GM18951 (cell line): ENCODE measurements around the gene MSI2.

ENCODE experiments used
- POLR2A ChIP-seq: IDR thresholded peaks from 4 replicates; pipeline ENCODE4 v1.6.1; 2011; ENCODE audit warnings: mild to moderate bottlenecking; ENCODE audit not compliant: insufficient read length, insufficient read depth; ENCODE audit errors: extremely low read depth
- in situ Hi-C: fragments of 300-500 bp; cut with MboI; formaldehyde crosslinking; loops from one replicate; pipeline ENCODE4 v1.12.0; 2022; ENCODE audit warnings: low sequenced_read_pairs, mixed read lengths, inconsistent platforms; ENCODE audit not compliant: unreplicated experiment

MSI2 gene

DNA sequence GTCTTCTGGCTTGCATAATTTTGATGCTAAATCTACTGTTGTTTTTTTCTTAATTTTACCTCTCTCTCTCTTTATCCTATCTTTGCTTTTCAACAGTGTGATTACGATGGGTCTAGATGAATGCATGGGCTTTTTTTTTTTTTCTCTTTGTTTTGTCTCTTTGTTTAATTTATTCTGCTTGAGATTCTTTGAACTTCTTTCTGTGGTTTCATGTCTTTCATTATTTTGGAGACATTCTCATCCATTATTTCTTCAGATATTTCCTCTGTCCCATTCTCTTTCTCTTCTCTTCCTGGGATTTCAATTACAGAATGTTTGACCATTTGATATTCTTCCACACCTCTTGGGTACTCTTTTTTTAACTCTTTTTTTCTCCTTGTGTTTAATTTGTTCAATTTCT, 436.4 kb downstream of the MSI2 start:
- TF ChIP-seq POLR2A = no peak
- in situ Hi-C loops = no loop called here

DNA sequence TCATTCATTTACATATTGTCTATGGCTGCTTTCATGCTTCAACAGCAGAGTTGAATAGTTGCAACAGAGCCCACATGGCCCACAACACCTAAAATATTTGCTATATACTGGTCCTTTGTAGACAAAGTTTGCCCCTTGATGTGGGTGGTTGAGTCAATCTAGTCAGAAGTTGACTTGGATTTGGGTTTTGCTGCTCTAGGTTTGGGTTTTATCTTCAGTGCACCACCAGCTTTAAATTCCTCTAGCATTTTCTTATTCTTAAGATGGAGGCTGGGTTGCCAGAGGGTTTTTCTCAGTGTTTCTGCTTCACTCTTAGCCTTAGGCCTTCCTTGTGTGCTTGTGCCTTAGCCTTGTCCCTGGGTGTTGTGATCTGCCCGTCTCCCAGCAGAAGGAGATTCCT, 437.7 kb downstream of the MSI2 start:
- TF ChIP-seq POLR2A = no peak
- in situ Hi-C loops = no loop called here

GRCh38 chr17:57696050-57696449, 439.7 kb downstream of the MSI2 start:
- TF ChIP-seq POLR2A = no peak
- in situ Hi-C loops = no loop called here

GRCh38 chr17:57697197-57697596, 440.9 kb downstream of the MSI2 start:
- in situ Hi-C loops = no loop called here
- no peak for TF ChIP-seq POLR2A

- in situ Hi-C loops = no loop called here
- no peak for TF ChIP-seq POLR2A
These were observed 441.8 kb downstream of the MSI2 start for GRCh38 chr17:57697891-57698711.

DNA sequence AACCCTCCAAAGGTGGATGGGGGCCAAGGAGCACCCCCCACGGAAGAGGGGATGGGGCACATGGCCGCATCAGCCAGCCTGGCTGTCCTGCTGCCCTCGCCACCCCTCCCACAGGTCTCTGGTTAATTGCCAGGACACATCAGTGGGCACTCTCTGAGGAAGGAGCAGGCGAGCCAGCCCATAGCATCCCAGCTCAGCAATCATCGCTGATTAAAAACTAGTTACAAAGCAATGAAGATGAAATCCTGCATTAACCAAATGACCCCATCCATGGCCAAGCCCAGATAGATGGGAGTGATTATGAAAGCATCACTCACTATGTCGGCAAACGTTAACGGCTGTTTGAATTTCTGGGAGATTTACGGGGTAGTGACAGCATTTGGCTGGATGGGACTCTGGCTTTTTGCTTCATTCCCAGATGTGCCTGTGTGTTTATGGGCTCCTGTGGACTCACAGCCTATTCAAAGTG, 443.5 kb downstream of the MSI2 start:
- no peak for TF ChIP-seq POLR2A
- in situ Hi-C loops = no loop called here

DNA sequence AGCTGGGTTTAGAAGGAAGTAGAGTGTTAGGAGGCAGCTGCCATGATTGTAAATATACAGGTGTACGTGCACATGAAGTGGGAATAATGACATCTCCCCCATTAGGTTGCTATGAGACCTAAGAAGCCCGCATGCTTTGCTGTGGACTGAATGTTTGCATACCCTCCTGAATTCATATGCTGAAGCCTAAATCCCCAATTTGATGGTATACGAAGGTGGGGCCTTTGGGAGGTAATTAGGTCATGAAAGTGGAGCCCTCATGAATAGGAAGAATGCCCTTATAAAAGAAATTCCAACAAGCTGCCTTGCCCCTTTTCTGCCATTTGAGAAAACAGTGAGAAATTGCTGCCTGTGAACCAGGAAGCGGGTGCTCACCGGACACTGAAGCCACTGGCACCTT, 444.8 kb downstream of the MSI2 start:
- no peak for TF ChIP-seq POLR2A
- in situ Hi-C loops = no loop called here

DNA sequence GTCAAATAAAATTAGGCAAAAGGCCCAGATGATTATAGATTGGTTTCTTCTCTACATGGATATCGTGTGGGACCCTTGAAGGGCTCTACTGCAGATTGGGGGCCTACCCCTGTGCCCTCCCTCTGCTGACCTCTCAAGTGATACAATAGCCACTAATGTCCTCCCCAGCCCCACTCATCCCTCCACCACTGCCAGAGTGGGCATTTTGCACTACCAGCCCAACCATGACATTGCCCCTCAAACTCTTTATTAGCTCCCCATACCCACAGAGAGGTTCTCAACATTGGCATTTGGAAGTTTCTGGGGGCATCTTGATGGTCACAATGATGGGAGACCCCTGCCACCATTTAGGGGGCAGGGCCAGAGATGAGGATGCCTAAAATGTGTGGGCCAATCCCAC, 446.9 kb downstream of the MSI2 start:
- in situ Hi-C loops = no loop called here
- no peak for TF ChIP-seq POLR2A

DNA sequence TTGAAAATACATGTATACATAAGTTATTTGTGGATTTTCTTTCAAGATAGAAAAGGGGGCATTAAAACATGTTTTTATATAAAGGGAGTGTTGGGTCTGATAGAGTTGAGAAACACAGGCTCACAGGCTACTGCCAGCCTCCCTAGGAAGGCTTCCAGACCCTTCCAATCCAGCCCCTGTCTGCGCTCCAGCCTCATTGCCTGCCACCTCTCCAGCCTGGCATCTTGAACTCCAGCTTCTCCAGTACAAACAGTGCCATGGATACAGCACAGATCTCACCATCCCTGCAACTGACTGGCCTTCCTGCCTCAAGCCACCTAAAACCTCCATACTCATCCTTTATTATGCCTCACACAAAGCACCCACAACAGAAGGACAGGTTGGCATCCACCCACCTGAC, 448.1 kb downstream of the MSI2 start:
- in situ Hi-C loops = no loop called here

DNA sequence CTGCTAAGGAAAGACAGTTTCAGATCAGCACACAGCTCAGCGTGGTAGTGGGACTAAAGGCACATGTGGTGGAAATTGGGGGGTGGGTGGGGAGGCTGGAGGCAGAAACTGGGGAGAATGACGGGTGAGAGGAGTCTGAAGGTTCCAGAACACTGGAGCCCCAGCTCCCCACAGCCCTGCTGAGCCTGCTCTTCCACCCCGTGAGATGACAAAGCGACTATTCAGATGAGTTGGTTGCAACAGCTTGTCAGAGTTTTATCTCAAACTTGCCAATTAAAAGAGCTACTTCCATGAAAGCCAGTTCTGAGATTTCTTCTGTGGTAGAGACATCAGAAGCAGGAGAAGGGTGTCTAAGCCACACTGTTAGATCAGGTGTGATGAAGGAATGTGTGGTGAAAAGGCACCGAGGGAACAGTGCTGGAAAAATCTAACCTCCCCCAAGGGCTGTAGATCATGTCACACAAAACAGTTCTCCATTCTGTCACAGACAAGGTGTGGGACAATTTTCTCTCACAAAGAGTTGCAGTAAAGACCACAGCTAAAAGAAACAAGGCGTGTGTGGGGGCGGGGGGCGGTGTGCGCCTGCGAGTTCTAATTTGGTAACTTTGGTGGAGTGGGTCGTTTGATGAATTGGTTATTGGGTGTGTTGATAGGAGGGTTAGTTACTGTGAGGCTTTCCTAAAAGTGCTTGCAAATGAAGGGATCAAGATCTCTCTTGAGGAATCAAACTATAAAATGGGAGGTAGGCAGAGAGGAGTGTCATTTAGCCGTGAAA, 449.8 kb downstream of the MSI2 start:
- in situ Hi-C loops = no loop called here
- TF ChIP-seq POLR2A = no peak

More for the DNA sequence above, 448.1 kb downstream of the MSI2 start:
- no peak for TF ChIP-seq POLR2A

GRCh38 chr17:57706761-57707160, 450.4 kb downstream of the MSI2 start:
- in situ Hi-C loops = no loop called here
- no peak for TF ChIP-seq POLR2A

GRCh38 chr17:57707892-57708291, 451.6 kb downstream of the MSI2 start:
- TF ChIP-seq POLR2A = no peak
- in situ Hi-C loops = no loop called here

GRCh38 chr17:57708410-57708809, 452.1 kb downstream of the MSI2 start:
- TF ChIP-seq POLR2A = no peak
- in situ Hi-C loops = no loop called here

GRCh38 chr17:57713140-57713539, 456.8 kb downstream of the MSI2 start:
- in situ Hi-C loops = no loop called here
- TF ChIP-seq POLR2A = no peak
